HEK293 (cell line): ENCODE results near the gene THAP4.

Source experiments
- CTCF ChIA-PET: fragments of 350-600 bp; formaldehyde crosslinking; extraction: SDS; loops from one replicate; lab custom pipeline; 2021; ENCODE audit warnings: antibody characterized with exemption; lab: Yijun Ruan, JAX
- POLR2A ChIA-PET: fragments of 300-600 bp; formaldehyde crosslinking; extraction: SDS; loops from one replicate; lab custom pipeline; 2020; ENCODE audit warnings: antibody characterized with exemption, inconsistent platforms; lab: Yijun Ruan, JAX
- H3K27ac ChIP-seq: fragments of 200-500 bp; sonication (Bioruptor generic); 2 replicates; pipeline ENCODE4 v1.5.1; 2014; ENCODE audit warnings: low read depth, low read length, control low read depth, inconsistent platforms; ENCODE audit errors: extremely low read depth
- H3K36me3 ChIP-seq, 2 experiments: fragments of 200-500 bp in 1 of 2; sonication (Bioruptor generic) in 1 of 2; 1 replicate in 1 of 2; 2 replicates in 1 of 2; pipeline ENCODE4 v1.5.1; 2014 to 2017; ENCODE audit warnings: inconsistent platforms in 2 of 2, low read length in 2 of 2; ENCODE audit not compliant: control insufficient read depth in 2 of 2, insufficient read depth in 1 of 2
- H3K4me1 ChIP-seq: fragments of 200-500 bp; sonication (Bioruptor generic); 2 replicates; pipeline ENCODE4 v1.5.1; 2014; ENCODE audit warnings: mild to moderate bottlenecking, low read length, inconsistent platforms; ENCODE audit not compliant: control insufficient read depth, insufficient read depth
- H3K4me3 ChIP-seq: 2 replicates; pipeline ENCODE4 v1.5.1; 2011; ENCODE audit warnings: low read depth, mild to moderate bottlenecking, control low read depth, low read length, moderate library complexity
- H3K9me3 ChIP-seq: fragments of 200-500 bp; sonication (Bioruptor generic); 2 replicates; pipeline ENCODE4 v1.5.1; 2014; ENCODE audit warnings: low read depth, low read length, inconsistent platforms; ENCODE audit not compliant: control insufficient read depth, insufficient read depth
- ATF2 ChIP-seq: fragments of 450-650 bp; formaldehyde crosslinking; IDR thresholded peaks from 2 replicates; pipeline ENCODE4 v1.5.1; 2016; ENCODE audit warnings: missing biosample characterization, missing genetic modification characterization, low read depth
- INSM2 ChIP-seq: fragments of 450-650 bp; formaldehyde crosslinking; IDR thresholded peaks from 2 replicates; pipeline ENCODE4 v1.5.1; 2016; ENCODE audit warnings: missing biosample characterization, missing genetic modification characterization
- SETDB1 ChIP-seq: IDR thresholded peaks from one replicate; pipeline ENCODE4 v1.6.1; 2017; ENCODE audit warnings: mild to moderate bottlenecking, low read length, moderate library complexity, mixed read lengths; ENCODE audit not compliant: insufficient read length
- ZBTB17 ChIP-seq: fragments of 450-650 bp; formaldehyde crosslinking; IDR thresholded peaks from 2 replicates; pipeline ENCODE4 v1.5.1; 2016; ENCODE audit warnings: missing biosample characterization, missing genetic modification characterization
- ZNF138 ChIP-seq: fragments of 450-650 bp; formaldehyde crosslinking; IDR thresholded peaks from 2 replicates; pipeline ENCODE4 v1.5.1; 2016; ENCODE audit warnings: missing biosample characterization, missing genetic modification characterization, borderline replicate concordance
- ZNF148 ChIP-seq: fragments of 450-650 bp; formaldehyde crosslinking; IDR thresholded peaks from 2 replicates; pipeline ENCODE4 v1.5.0; 2017; ENCODE audit warnings: missing biosample characterization, missing genetic modification characterization, borderline replicate concordance
- ZNF24 ChIP-seq: fragments of 450-650 bp; formaldehyde crosslinking; IDR thresholded peaks from 2 replicates; pipeline ENCODE4 v1.5.1; 2016; ENCODE audit warnings: missing biosample characterization, missing genetic modification characterization
- ZNF26 ChIP-seq: fragments of 450-650 bp; formaldehyde crosslinking; IDR thresholded peaks from 2 replicates; pipeline ENCODE4 v1.5.1; 2016; ENCODE audit warnings: missing biosample characterization, missing genetic modification characterization
- ZNF362 ChIP-seq: fragments of 450-650 bp; formaldehyde crosslinking; IDR thresholded peaks from 2 replicates; pipeline ENCODE4 v1.5.1; 2016; ENCODE audit warnings: missing biosample characterization, missing genetic modification characterization
- ZNF513 ChIP-seq: fragments of 450-650 bp; IDR thresholded peaks from 2 replicates; pipeline ENCODE4 v1.5.1; 2018; ENCODE audit warnings: missing biosample characterization, missing genetic modification characterization
- ZNF518A ChIP-seq: fragments of 450-650 bp; formaldehyde crosslinking; conservative IDR thresholded peaks from 2 replicates; pipeline ENCODE4 v1.5.1; 2016; ENCODE audit warnings: low read depth, missing biosample characterization, missing genetic modification characterization
- ZNF544 ChIP-seq: fragments of 450-650 bp; formaldehyde crosslinking; IDR thresholded peaks from 2 replicates; pipeline ENCODE4 v1.5.0; 2017; ENCODE audit warnings: missing biosample characterization, missing genetic modification characterization
- ZNF621 ChIP-seq: fragments of 450-650 bp; formaldehyde crosslinking; IDR thresholded peaks from 2 replicates; pipeline ENCODE4 v1.5.1; 2017; ENCODE audit warnings: missing biosample characterization, missing genetic modification characterization
- ZNF664 ChIP-seq: fragments of 450-650 bp; formaldehyde crosslinking; IDR thresholded peaks from 2 replicates; pipeline ENCODE4 v1.5.1; 2016; ENCODE audit warnings: missing biosample characterization, missing genetic modification characterization
- ZNF677 ChIP-seq: fragments of 450-650 bp; IDR thresholded peaks from 2 replicates; pipeline ENCODE4 v1.5.0; 2018; ENCODE audit warnings: missing biosample characterization, mild to moderate bottlenecking, missing genetic modification characterization, moderate library complexity

THAP4 gene

GRCh38 chr2:241548451-241548835 lies 88.5 kb downstream of the THAP4 start:
- H3K4me1 ChIP-seq: peaks cover 9% of the 10 kb centered on the region
- no peak overlapping the region for H3K27ac ChIP-seq
- no peaks in the 10 kb centered on the region for H3K9me3 ChIP-seq
- no peaks in the 10 kb centered on the region for H3K36me3 ChIP-seq
- no peak overlapping the region for H3K4me3 ChIP-seq
- TF ChIP-seq ZNF362 (tag by site-specific recombination) (no peak), ZNF677 (tag by site-specific recombination) (no peak), ZNF148 (tag by site-specific recombination) (no peak), ZNF664 (no peak), ZNF544 (no peak), ZBTB17 (tag by site-specific recombination) (no peak), ZNF24 (tag by site-specific recombination) (no peak), INSM2 (tag by site-specific recombination) (no peak), SETDB1 (no peak), ZNF513 (tag by site-specific recombination) (no peak), ZNF138 (no peak), ZNF26 (tag by site-specific recombination) (no peak), ATF2 (tag by site-specific recombination) (no peak), ZNF518A (tag by site-specific recombination) (no peak), ZNF621 (tag by site-specific recombination) (no peak)
- POLR2A ChIA-PET: no interaction called here
- CTCF ChIA-PET: interaction anchor here (0.7 kb wide), 1 partner anchor 19 kb away, joined by 3 read pairs; no protein-coding TSS in a partner anchor
